GM10248 (cell line): ENCODE data around the gene DOLK.

Experiments
- CTCF ChIA-PET: fragments of 300-600 bp; sonication (Branson Sonifier 250); formaldehyde crosslinking; extraction: SDS; loops from one replicate; lab custom pipeline; 2021; ENCODE audit warnings: antibody characterized with exemption; lab: Yijun Ruan, JAX
- POLR2A ChIA-PET: fragments of 350-650 bp; sonication (Branson Sonifier 250); formaldehyde crosslinking; extraction: SDS; loops from one replicate; lab custom pipeline; 2020; ENCODE audit warnings: antibody characterized with exemption; lab: Yijun Ruan, JAX
- DNase-seq: peaks from one replicate; pipeline ENCODE4 v3.0.0; 2012; ENCODE audit errors: extremely low spot score
- CTCF ChIP-seq: IDR thresholded peaks from 2 replicates; pipeline ENCODE4 v1.5.1; 2012; ENCODE audit warnings: mild to moderate bottlenecking, low read depth; ENCODE audit errors: extremely low read depth, missing control alignments, control extremely low read depth

DOLK gene

GRCh38 chr9:128943832-128944620 is 3.4 kb downstream of the DOLK start:
- ChIA-PET CTCF (interaction anchor here (0.7 to 1.8 kb wide), 5 partner anchors 10 to 582 kb away, joined by 3 to 5 read pairs (median 3); partner anchors contain the start of gene SH3GLB2), POLR2A (interaction anchor here (0.6 kb wide), 1 partner anchor 95 kb away, joined by 3 read pairs; no protein-coding TSS in a partner anchor)
- TF ChIP-seq CTCF: no peak
- no peak for DNase-seq

- POLR2A ChIA-PET: no interaction called here
- CTCF ChIA-PET: interaction anchor here (0.8 to 1.2 kb wide), 2 partner anchors 10 to 13 kb away, joined by 3 read pairs; no protein-coding TSS in a partner anchor
- DNase-seq: peak; percentile 8
These were observed 6.3 kb downstream of the DOLK start for GRCh38 chr9:128940946-128941755.

GRCh38 chr9:128940271-128940921 is 7.0 kb downstream of the DOLK start:
- DNase-seq: no peak
- ChIA-PET POLR2A (no interaction called here), CTCF (interaction anchor here (1.2 kb wide), 1 partner anchor 10 kb away, joined by 3 read pairs; no protein-coding TSS in a partner anchor)
- no peak for TF ChIP-seq CTCF

More at GRCh38 chr9:128940946-128941755, 6.3 kb downstream of the DOLK start:
- no peak for TF ChIP-seq CTCF

GRCh38 chr9:128937310-128938165 is 9.9 kb downstream of the DOLK start:
- POLR2A ChIA-PET: interaction anchor here (0.5 kb wide), 1 partner anchor 22 kb away, joined by 4 read pairs; no protein-coding TSS in a partner anchor
- TF ChIP-seq CTCF: no peak
- CTCF ChIA-PET: interaction anchor here (0.8 to 1.5 kb wide), 4 partner anchors 9 to 13 kb away, joined by 3 to 17 read pairs (median 3); no protein-coding TSS in a partner anchor
- DNase-seq: no peak

GRCh38 chr9:128936171-128936865 is 11.1 kb downstream of the DOLK start:
- ChIA-PET CTCF (interaction anchor here (0.8 to 1.5 kb wide), 3 partner anchors 8 to 574 kb away, joined by 3 to 17 read pairs (median 4); no protein-coding TSS in a partner anchor), POLR2A (no interaction called here)
- no peak for DNase-seq
- TF ChIP-seq CTCF: no peak
